Duodenal mucosa (tissue), 2 donors: ENCODE data around the gene NAPB.

Experiments used
- H3K27ac ChIP-seq: one replicate; pipeline ENCODE4 v1.7.0; 2013; ENCODE audit warnings: low read depth, low read length
- H3K27me3 ChIP-seq, 2 donors: one replicate each; pipeline ENCODE4 v1.7.0; 2013; ENCODE audit warnings: low read length in 2 of 2, control low read depth in 1 of 2; ENCODE audit not compliant: insufficient read depth in 2 of 2, control insufficient read depth in 1 of 2
- H3K36me3 ChIP-seq, 2 donors: one replicate each; pipeline ENCODE4 v1.7.0; 2013; ENCODE audit warnings: low read length in 2 of 2, control low read depth in 1 of 2; ENCODE audit not compliant: insufficient read depth in 2 of 2, control insufficient read depth in 1 of 2
- H3K4me1 ChIP-seq, 2 donors: one replicate each; pipeline ENCODE4 v1.7.0; 2013; ENCODE audit warnings: low read length in 2 of 2, control low read depth in 1 of 2; ENCODE audit not compliant: insufficient read depth in 2 of 2, control insufficient read depth in 1 of 2
- H3K4me3 ChIP-seq, 2 donors: one replicate each; pipeline ENCODE4 v1.7.0; 2013; ENCODE audit warnings: low read length in 2 of 2, low read depth in 1 of 2
- H3K9ac ChIP-seq, 2 donors: one replicate each; pipeline ENCODE4 v1.7.0; 2013; ENCODE audit warnings: low read length in 2 of 2, low read depth in 1 of 2
- H3K9me3 ChIP-seq, 2 donors: one replicate each; pipeline ENCODE4 v1.7.0; 2013; ENCODE audit warnings: low read length in 2 of 2, control low read depth in 1 of 2; ENCODE audit not compliant: control insufficient read depth in 1 of 2

NAPB gene

GRCh38 chr20:23361476-23362391, 59.6 kb downstream of the NAPB start, which contains the start of gene GZF1:
GZF1 (plus strand) TSS chr20:23362182; CDS start chr20:23364384, 2,202 bp downstream.
- Histone ChIP-seq H3K9ac (peak within 1 kb of the TSS; percentile 93 to 97), H3K9me3 (no peaks in the 10 kb centered on the region), H3K36me3 (peaks cover 9 to 10% of the 10 kb centered on the region in 2 donors), H3K4me3 (peak within 1 kb of the TSS; percentile 79 to 89), H3K27me3 (no peaks in the 10 kb centered on the region), H3K27ac (peak within 1 kb of the TSS; percentile 97), H3K4me1 (peaks cover 45 to 53% of the 10 kb centered on the region in 2 donors)

- Histone ChIP-seq H3K9me3 (no peaks in the 10 kb centered on the region), H3K9ac (peak overlapping the region; percentile 93 to 97), H3K4me1 (peaks cover 39 to 47% of the 10 kb centered on the region in 2 donors), H3K36me3 (peaks cover 9 to 12% of the 10 kb centered on the region in 2 donors), H3K4me3 (peak overlapping the region; percentile 79 to 89), H3K27me3 (no peaks in the 10 kb centered on the region), H3K27ac (peak overlapping the region; percentile 97)
Observed at GRCh38 chr20:23361119-23361475, 60.2 kb downstream of the NAPB start.

GRCh38 chr20:23360531-23360930, 60.8 kb downstream of the NAPB start:
- peaks cover 36 to 42% of the 10 kb centered on the region in 2 donors for H3K4me1 ChIP-seq
- H3K9ac ChIP-seq, result peak overlapping the region; percentile 93 to 97
- H3K36me3 ChIP-seq, result peaks cover 9 to 15% of the 10 kb centered on the region in 2 donors
- no peak overlapping the region for H3K4me3 ChIP-seq
- H3K9me3 ChIP-seq, result no peaks in the 10 kb centered on the region
- H3K27ac ChIP-seq, result peak overlapping the region; percentile 97
- H3K27me3 ChIP-seq, result no peaks in the 10 kb centered on the region

- Histone ChIP-seq H3K27ac (no peak overlapping the region), H3K4me3 (peak overlapping the region in 1 of 2 donors; percentile 77), H3K9me3 (no peaks in the 10 kb centered on the region), H3K27me3 (no peaks in the 10 kb centered on the region), H3K4me1 (peaks cover 36 to 42% of the 10 kb centered on the region in 2 donors), H3K9ac (peak overlapping the region; percentile 74), H3K36me3 (peaks cover 9 to 17% of the 10 kb centered on the region in 2 donors)
Observed at GRCh38 chr20:23358923-23359593, 62.2 kb downstream of the NAPB start.

- H3K9ac ChIP-seq, result peak overlapping the region; percentile 74
- H3K4me3 ChIP-seq, result peak overlapping the region; percentile 71 to 77
- no peaks in the 10 kb centered on the region for H3K9me3 ChIP-seq
- no peaks in the 10 kb centered on the region for H3K27me3 ChIP-seq
- H3K36me3 ChIP-seq, result peaks cover 14 to 22% of the 10 kb centered on the region in 2 donors
- peak overlapping the region; percentile 75 for H3K27ac ChIP-seq
- peaks cover 36 to 41% of the 10 kb centered on the region in 2 donors for H3K4me1 ChIP-seq
Observed at GRCh38 chr20:23358563-23358906, 62.8 kb downstream of the NAPB start.

GRCh38 chr20:23357767-23358562, 63.3 kb downstream of the NAPB start:
- H3K36me3 ChIP-seq, result peaks cover 14 to 22% of the 10 kb centered on the region in 2 donors
- peaks cover 31 to 35% of the 10 kb centered on the region in 2 donors for H3K4me1 ChIP-seq
- H3K27ac ChIP-seq, result peak overlapping the region; percentile 88
- H3K27me3 ChIP-seq, result no peaks in the 10 kb centered on the region
- peak overlapping the region; percentile 71 to 77 for H3K4me3 ChIP-seq
- peak overlapping the region; percentile 74 to 77 for H3K9ac ChIP-seq
- no peaks in the 10 kb centered on the region for H3K9me3 ChIP-seq

GRCh38 chr20:23356203-23356602, 65.1 kb downstream of the NAPB start:
- H3K4me3 ChIP-seq, result no peak overlapping the region
- H3K36me3 ChIP-seq, result peaks cover 14 to 22% of the 10 kb centered on the region in 2 donors
- no peaks in the 10 kb centered on the region for H3K27me3 ChIP-seq
- H3K4me1 ChIP-seq, result peaks cover 38 to 40% of the 10 kb centered on the region in 2 donors
- H3K9me3 ChIP-seq, result no peaks in the 10 kb centered on the region
- no peak overlapping the region for H3K27ac ChIP-seq
- no peak overlapping the region for H3K9ac ChIP-seq

- Histone ChIP-seq H3K27me3 (no peaks in the 10 kb centered on the region), H3K36me3 (peaks cover 14 to 21% of the 10 kb centered on the region in 2 donors), H3K4me3 (peak overlapping the region; percentile 94 to 97), H3K27ac (peak overlapping the region; percentile 99), H3K4me1 (peaks cover 17 to 18% of the 10 kb centered on the region in 2 donors), H3K9me3 (no peaks in the 10 kb centered on the region), H3K9ac (peak overlapping the region; percentile 91 to 97)
Observed at GRCh38 chr20:23350904-23351838, 70.1 kb downstream of the NAPB start.
